Body of pancreas (tissue), 4 donors: ENCODE measurements around the gene TP53AIP1.

Experiments
- CTCF ChIP-seq, 7 experiments: fragments of 450-650 bp in 4 of 7; fragments of 200-600 bp in 3 of 7; sonication (generic) in 3 of 7; IDR thresholded peaks; one replicate each; pipeline ENCODE4 v1.5.1; 2016 to 2019; ENCODE audit warnings: antibody characterized with exemption in 7 of 7
- POLR2A ChIP-seq, 3 donors: fragments of 450-650 bp; IDR thresholded peaks; one replicate each; pipeline ENCODE4 v1.6.1; 2016; ENCODE audit warnings: antibody characterized with exemption in 3 of 3, mild to moderate bottlenecking in 2 of 3

DNA sequence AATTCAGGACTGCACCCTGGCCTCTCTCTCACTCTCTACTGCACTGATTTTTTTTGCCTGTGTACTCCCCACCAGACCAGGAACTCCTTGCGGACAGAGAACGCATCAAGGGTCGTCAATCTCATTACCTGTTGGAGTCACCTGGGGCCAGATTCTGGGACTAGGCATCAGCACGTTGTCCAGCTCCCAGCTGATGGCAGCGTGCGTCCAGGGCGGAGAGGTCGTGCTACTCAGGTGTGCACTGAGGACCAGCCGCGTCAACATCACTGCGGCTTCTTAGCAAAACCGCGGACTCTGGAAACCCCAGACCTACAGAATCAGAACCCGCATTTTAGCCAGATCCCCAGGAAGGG lies 38.4 kb downstream of the TP53AIP1 start:
- no peak for TF ChIP-seq POLR2A (IDR thresholded peaks at IDR 0.05)
- TF ChIP-seq CTCF (IDR thresholded peaks at IDR 0.05): no peak
